Left lung (tissue), 10 donors: Measurements from ENCODE around the gene KCNMB2. TPM values are rescaled to one million over a fixed set of nuclear protein-coding genes. Genes with fewer than 3 reads are reported as not detected.
"Not testable (repeated sequence)": the region's sequence is repeated elsewhere in the genome, so short reads cannot be mapped to it uniquely, and the experiment has no call there.

ENCODE experiments used
- ATAC-seq: fragments of 200-7000 bp; cut with Tn5 transposase; one replicate; pipeline ENCODE4 v1.9.1; 2020; ENCODE audit warnings: moderate library complexity
- DNase-seq, 4 donors: peaks; one replicate each; pipeline ENCODE4 v3.0.0-alpha.2; 2013 to 2020
- H3K27ac ChIP-seq, 2 donors: fragments of 200-600 bp; sonication (generic) in 1 of 2; one replicate each; pipeline versions ENCODE4 v1.5.0 to v1.8.0; 2020 to 2021
- H3K27me3 ChIP-seq, 2 donors: fragments of 200-600 bp; sonication (generic) in 1 of 2; one replicate each; pipeline versions ENCODE4 v1.5.0 to v1.8.0; 2020 to 2021
- H3K36me3 ChIP-seq, 2 donors: fragments of 200-600 bp; sonication (generic) in 1 of 2; one replicate each; pipeline versions ENCODE4 v1.5.0 to v1.8.0; 2020 to 2021
- H3K4me1 ChIP-seq, 2 donors: fragments of 200-600 bp; one replicate each; pipeline ENCODE4 v1.8.0; 2021
- H3K4me3 ChIP-seq, 2 donors: fragments of 200-600 bp; sonication (generic) in 1 of 2; one replicate each; pipeline versions ENCODE4 v1.5.0 to v1.8.0; 2020 to 2021; ENCODE audit warnings: mild to moderate bottlenecking in 1 of 2
- H3K9me3 ChIP-seq, 2 donors: fragments of 200-600 bp; sonication (generic) in 1 of 2; one replicate each; pipeline versions ENCODE4 v1.5.0 to v1.8.0; 2020 to 2021
- CTCF ChIP-seq, 2 donors: fragments of 200-600 bp; sonication (generic) in 1 of 2; IDR thresholded peaks; one replicate each; pipeline versions ENCODE4 v1.5.0 to v1.8.0; 2021; ENCODE audit warnings: antibody characterized with exemption in 2 of 2
- intact Hi-C, 2 donors: fragments of 100-400 bp; cut with DNase I; formaldehyde crosslinking; loops; one replicate each; pipeline versions ENCODE4 v1.11.2 to v1.14.2; 2022
- polyA plus RNA-seq, 6 donors: library from polyadenylated mRNA; unstranded; fragments of 120-200 nt; gene quantifications; one replicate each; pipeline ENCODE4 v1.2.1, GENCODE V29; 2013; ENCODE audit not compliant: insufficient read length in 6 of 6
- total RNA-seq, 2 donors: library from RNA; stranded (reverse); fragmentation: NEBNext Ultra II Directional; extraction: Animal tissue kit (Norgen Biotek cat#: 25700); gene quantifications; one replicate each; pipeline ENCODE4 v1.2.1, GENCODE V29; 2021
- donor health status: DM: no; HTN: yes; CAD: no.
- donor health status: DM: no; HTN: no; CAD: no.

KCNMB2 gene
- total and polyA plus RNA-seq, 8 donors = 0.45 to 16.9 (median 12.1) TPM

GRCh38 chr3:178512647-178513046, 23.6 kb upstream of the KCNMB2 start:
- Histone ChIP-seq H3K27ac (no peak overlapping the region), H3K4me3 (no peak overlapping the region), H3K36me3 (no peaks in the 10 kb centered on the region), H3K9me3 (no peaks in the 10 kb centered on the region), H3K27me3 (no peaks in the 10 kb centered on the region), H3K4me1 (no peaks in the 10 kb centered on the region)
- TF ChIP-seq CTCF (IDR thresholded peaks at IDR 0.05) = no peak
- intact Hi-C loops = no loop called here
- DNase-seq (no peak), ATAC-seq (no peak)

- DNase-seq (no peak), ATAC-seq (no peak)
- Histone ChIP-seq H3K4me1 (no peaks in the 10 kb centered on the region), H3K27me3 (no peaks in the 10 kb centered on the region), H3K9me3 (no peaks in the 10 kb centered on the region), H3K4me3 (no peak overlapping the region), H3K27ac (no peak overlapping the region), H3K36me3 (no peaks in the 10 kb centered on the region)
- TF ChIP-seq CTCF (IDR thresholded peaks at IDR 0.05) = no peak
- intact Hi-C loops = no loop called here
Observed at GRCh38 chr3:178513546-178514380, 22.5 kb upstream of the KCNMB2 start.

- TF ChIP-seq CTCF (IDR thresholded peaks at IDR 0.05) = no peak
- H3K27me3 ChIP-seq = no peaks in the 10 kb centered on the region
- no peaks in the 10 kb centered on the region for H3K4me1 ChIP-seq
- DNase-seq = no peak
- ATAC-seq = no peak
- H3K36me3 ChIP-seq = no peaks in the 10 kb centered on the region
- intact Hi-C loops = no loop called here
- no peak overlapping the region for H3K4me3 ChIP-seq
- no peak overlapping the region for H3K27ac ChIP-seq
- no peaks in the 10 kb centered on the region for H3K9me3 ChIP-seq
Observed at GRCh38 chr3:178514401-178514800, 21.8 kb upstream of the KCNMB2 start.

GRCh38 chr3:178515076-178515744, 21.0 kb upstream of the KCNMB2 start:
- H3K36me3 ChIP-seq, H3K9me3 ChIP-seq, H3K4me1 ChIP-seq, intact Hi-C loops, H3K27ac ChIP-seq, DNase-seq, H3K27me3 ChIP-seq, ATAC-seq, H3K4me3 ChIP-seq: not testable (repeated sequence)

- no peaks in the 10 kb centered on the region for H3K4me1 ChIP-seq
- H3K36me3 ChIP-seq = no peaks in the 10 kb centered on the region
- intact Hi-C loops = no loop called here
Observed at GRCh38 chr3:178517665-178518334, 18.4 kb upstream of the KCNMB2 start.

More at GRCh38 chr3:178517665-178518334, 18.4 kb upstream of the KCNMB2 start:
- H3K27me3 ChIP-seq = no peaks in the 10 kb centered on the region
- no peak overlapping the region for H3K4me3 ChIP-seq
- TF ChIP-seq CTCF (IDR thresholded peaks at IDR 0.05) = no peak
- no peak for ATAC-seq
- H3K9me3 ChIP-seq = no peaks in the 10 kb centered on the region
- H3K27ac ChIP-seq = no peak overlapping the region
- no peak for DNase-seq
